Endothelial cell of umbilical vein (primary cell): ENCODE results near the gene MOB4.

Source experiments
- POLR2A ChIP-seq: IDR thresholded peaks from 2 replicates; pipeline ENCODE4 v1.6.1; 2012; ENCODE audit warnings: low read depth, mild to moderate bottlenecking, control low read depth, low read length
- TF ChIP-seq, protein P1 (sequence below), 2 donors: IDR thresholded peaks; 1 replicate in 1 of 2; 2 replicates in 1 of 2; pipeline ENCODE4 v1.5.1; 2011; ENCODE audit warnings: low read length in 2 of 2, mild to moderate bottlenecking in 2 of 2, moderate library complexity in 2 of 2, control low read depth in 1 of 2, inconsistent platforms in 1 of 2, low read depth in 1 of 2; ENCODE audit not compliant: insufficient read depth in 1 of 2; ENCODE audit errors: extremely low read depth in 1 of 2

DNA sequence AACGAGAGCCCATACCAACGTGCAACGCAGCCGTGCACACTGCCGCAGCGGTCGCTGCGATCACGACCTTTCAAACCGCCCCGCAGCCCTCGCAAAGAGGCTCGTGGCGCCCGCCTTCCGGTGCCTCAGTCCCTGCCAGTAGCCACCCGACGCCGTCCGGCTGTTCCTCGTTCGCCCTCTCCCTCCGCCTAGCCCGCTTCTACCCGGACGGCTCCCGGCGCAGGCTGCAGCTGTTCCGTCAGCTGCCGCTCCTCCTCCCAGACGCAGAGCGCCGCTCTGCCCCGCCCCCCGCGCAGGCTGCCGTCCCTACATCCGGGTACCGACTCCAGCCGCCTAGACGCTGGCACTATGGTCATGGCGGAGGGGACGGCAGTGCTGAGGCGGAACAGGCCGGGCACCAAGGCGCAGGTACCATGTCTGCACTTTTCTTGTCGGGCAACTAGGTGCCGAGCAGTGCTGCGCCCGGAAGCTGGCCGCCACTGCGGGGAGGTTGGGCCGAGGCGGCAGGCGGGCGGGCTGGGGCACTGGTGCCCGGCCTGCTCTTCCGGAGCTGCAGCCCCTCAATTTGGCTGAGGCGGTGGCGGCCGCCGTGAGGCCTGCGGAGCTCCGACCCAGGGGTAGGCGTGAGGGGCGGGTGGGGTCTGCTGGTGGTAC is at the start of gene MOB4:
- TF ChIP-seq POLR2A, result peak; percentile 94
- TF ChIP-seq, protein P1, sequence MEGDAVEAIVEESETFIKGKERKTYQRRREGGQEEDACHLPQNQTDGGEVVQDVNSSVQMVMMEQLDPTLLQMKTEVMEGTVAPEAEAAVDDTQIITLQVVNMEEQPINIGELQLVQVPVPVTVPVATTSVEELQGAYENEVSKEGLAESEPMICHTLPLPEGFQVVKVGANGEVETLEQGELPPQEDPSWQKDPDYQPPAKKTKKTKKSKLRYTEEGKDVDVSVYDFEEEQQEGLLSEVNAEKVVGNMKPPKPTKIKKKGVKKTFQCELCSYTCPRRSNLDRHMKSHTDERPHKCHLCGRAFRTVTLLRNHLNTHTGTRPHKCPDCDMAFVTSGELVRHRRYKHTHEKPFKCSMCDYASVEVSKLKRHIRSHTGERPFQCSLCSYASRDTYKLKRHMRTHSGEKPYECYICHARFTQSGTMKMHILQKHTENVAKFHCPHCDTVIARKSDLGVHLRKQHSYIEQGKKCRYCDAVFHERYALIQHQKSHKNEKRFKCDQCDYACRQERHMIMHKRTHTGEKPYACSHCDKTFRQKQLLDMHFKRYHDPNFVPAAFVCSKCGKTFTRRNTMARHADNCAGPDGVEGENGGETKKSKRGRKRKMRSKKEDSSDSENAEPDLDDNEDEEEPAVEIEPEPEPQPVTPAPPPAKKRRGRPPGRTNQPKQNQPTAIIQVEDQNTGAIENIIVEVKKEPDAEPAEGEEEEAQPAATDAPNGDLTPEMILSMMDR (IDR thresholded peaks at IDR 0.05; ENCODE audit: extremely low read depth in 1 of 2, insufficient read depth in 1 of 2, low read depth in 1 of 2, low read length in 2 of 2), result no peak
